ENCODE measurements around the gene ZNF883. TPM values are rescaled to one million over a fixed set of nuclear protein-coding genes. Genes with fewer than 3 reads are reported as not detected.
"Not testable (repeated sequence)": the region's sequence is repeated elsewhere in the genome, so short reads cannot be mapped to it uniquely, and the experiment has no call there.

The ZNF883 gene
- 12.0 TPM for polyA plus RNA-seq (2013, experiment 1 of 2)
- 12.4 TPM for polyA plus RNA-seq (2013, experiment 2 of 2)

DNA sequence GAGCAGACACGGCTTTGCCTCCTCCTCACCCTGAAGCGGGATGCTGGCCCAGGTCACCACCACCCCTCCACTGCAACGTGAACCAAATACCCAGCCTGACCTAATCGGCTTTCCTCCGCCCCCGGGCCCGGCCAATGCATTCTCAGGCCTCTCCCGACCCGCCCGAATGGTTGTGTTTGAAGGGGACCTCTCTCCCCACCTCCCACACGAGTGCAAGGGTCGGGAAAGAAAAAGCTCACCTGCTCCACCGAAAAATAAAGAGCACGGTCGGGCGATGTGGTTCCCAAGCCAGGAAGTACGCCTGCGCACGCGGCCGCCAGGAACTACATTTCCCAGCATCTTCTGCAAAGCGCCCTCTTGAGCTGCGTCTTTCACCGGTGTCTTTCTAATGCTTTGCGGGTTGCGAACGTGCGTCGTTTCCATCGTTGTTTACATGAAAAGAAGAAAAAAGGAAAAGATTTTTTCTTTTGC, at the start of gene ZNF883:
Gene ZNF883, minus strand, starts transcription at position 282 of the 471 bp plus-strand sequence.
- H3K4me1 ChIP-seq (ENCODE audit: insufficient read depth, low read length) = no peaks in the 10 kb centered on the region
- WGBS = 4% methylated on average over 29 of the region's 30 CpGs
- peak within 1 kb of the TSS; percentile 83 for H3K9ac ChIP-seq (ENCODE audit: low read depth, low read length)
- H3K9me3 ChIP-seq (ENCODE audit: insufficient read depth, low read depth, low read length) = no peaks in the 10 kb centered on the region
- H3K4me3 ChIP-seq (ENCODE audit: low read length) = peak within 1 kb of the TSS; percentile 90
- H3K36me3 ChIP-seq (ENCODE audit: insufficient read depth, low read length) = peaks cover 20% of the 10 kb centered on the region
- no peaks in the 10 kb centered on the region for H3K27me3 ChIP-seq (ENCODE audit: insufficient read depth, low read length)
- H3K27ac ChIP-seq (ENCODE audit: low read depth, low read length) = 0 out of 2 replicates have a peak within 1 kb of the TSS, but pooled peaks have one; percentile 28

DNA sequence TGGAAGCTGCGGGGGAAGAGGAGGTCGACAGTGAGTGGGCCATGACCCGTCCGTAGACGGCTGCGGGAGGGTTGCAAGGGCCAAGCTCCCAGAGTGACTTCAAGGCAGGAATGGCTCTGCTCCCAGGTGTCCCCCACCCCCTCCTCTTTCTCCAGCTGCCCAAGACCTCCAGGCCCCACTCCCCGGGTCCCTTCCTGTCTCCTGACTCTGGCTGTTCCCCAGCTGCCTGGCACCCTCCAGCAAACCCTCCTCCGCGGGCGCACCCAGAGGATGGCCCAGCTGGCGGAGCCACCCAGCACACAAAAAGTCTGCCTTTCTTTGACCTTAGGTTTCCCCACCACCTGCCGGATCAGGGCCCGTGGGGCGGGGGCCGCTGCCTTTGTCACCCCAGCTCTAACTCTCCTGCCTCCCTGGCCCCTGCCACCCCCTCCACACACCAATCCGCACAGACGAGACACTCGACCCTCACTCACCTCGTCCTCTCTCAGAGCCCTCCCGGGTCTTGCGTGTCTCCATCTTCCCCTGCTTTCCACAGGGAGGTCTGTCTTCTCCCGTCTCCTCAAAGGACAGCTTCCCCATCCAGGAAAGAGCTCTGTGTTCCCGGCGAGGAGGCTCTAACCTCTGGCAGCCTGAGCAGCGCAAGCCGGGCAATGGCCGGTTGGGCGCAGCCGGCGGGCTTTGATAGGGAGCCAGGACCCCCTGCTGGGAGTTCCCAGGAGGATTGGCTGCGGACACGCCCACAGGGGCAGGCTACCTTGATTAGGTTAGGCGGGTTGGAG, 49.3 kb upstream of the ZNF883 start:
- H3K4me1 ChIP-seq (ENCODE audit: insufficient read depth, low read length) = not testable (repeated sequence)
- 90% methylated on average over 19 of the region's 33 CpGs for WGBS

GRCh38 chr9:113059581-113060284, 47.7 kb upstream of the ZNF883 start:
- not testable (repeated sequence) for H3K27ac ChIP-seq (ENCODE audit: low read depth, low read length); H3K36me3 ChIP-seq (ENCODE audit: insufficient read depth, low read length); H3K4me1 ChIP-seq (ENCODE audit: insufficient read depth, low read length); H3K9ac ChIP-seq (ENCODE audit: low read depth, low read length)
- 80% methylated on average over 32 of the region's 61 CpGs for WGBS
- peaks cover 21% of the 10 kb centered on the region; the same call in 1 of the 2 replicates for H3K9me3 ChIP-seq (ENCODE audit: insufficient read depth, low read depth, low read length)
- H3K4me3 ChIP-seq (ENCODE audit: low read length) = peak overlapping the region; percentile 35
- peaks cover 14% of the 10 kb centered on the region for H3K27me3 ChIP-seq (ENCODE audit: insufficient read depth, low read length)

More for the DNA sequence above, 49.3 kb upstream of the ZNF883 start:
- H3K9ac ChIP-seq (ENCODE audit: low read depth, low read length); H3K4me3 ChIP-seq (ENCODE audit: low read length); H3K27ac ChIP-seq (ENCODE audit: low read depth, low read length); H3K36me3 ChIP-seq (ENCODE audit: insufficient read depth, low read length): not testable (repeated sequence)
- Histone ChIP-seq H3K27me3 (ENCODE audit: insufficient read depth, low read length) (peaks cover 14% of the 10 kb centered on the region), H3K9me3 (ENCODE audit: insufficient read depth, low read depth, low read length) (peaks cover 16% of the 10 kb centered on the region; the same call in 1 of the 2 replicates)

DNA sequence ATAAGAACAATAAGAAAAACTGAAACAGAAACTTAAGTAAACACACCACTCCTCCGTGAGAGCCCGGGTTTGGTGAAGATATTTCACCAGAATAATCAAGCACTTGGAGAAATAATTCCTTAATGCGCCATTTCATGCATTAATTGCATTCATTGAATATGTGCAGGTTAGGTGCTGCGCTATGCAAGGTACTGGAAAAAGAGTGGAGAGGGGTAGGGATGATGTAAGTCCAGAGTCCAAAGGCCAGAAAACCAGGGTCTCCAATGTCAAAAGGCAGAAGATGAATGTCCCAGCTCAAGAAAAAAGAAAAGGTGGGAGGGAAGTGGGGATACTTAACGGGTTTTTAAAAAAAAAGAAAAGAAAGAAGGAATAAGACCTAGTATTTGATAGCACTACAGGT, 45.2 kb upstream of the ZNF883 start:
- H3K4me1 ChIP-seq (ENCODE audit: insufficient read depth, low read length) = peaks cover 4% of the 10 kb centered on the region; the same call in 1 of the 2 replicates
- H3K27me3 ChIP-seq (ENCODE audit: insufficient read depth, low read length) = peaks cover 10% of the 10 kb centered on the region
- 89% methylated on average over 5 of the region's 5 CpGs for WGBS

GRCh38 chr9:113056191-113057106, 44.5 kb upstream of the ZNF883 start, which contains the start of gene ZFP37:
Gene ZFP37 (minus strand): TSS chr9:113056724. CDS start chr9:113056688, 36 bp downstream.
- Histone ChIP-seq H3K9ac (ENCODE audit: low read depth, low read length) (peak within 1 kb of the TSS; percentile 80), H3K27ac (ENCODE audit: low read depth, low read length) (no peak within 1 kb of the TSS; the same call in 1 of the 2 replicates), H3K9me3 (ENCODE audit: insufficient read depth, low read depth, low read length) (peaks cover 47% of the 10 kb centered on the region), H3K4me1 (ENCODE audit: insufficient read depth, low read length) (peaks cover 4% of the 10 kb centered on the region; the same call in 1 of the 2 replicates), H3K4me3 (ENCODE audit: low read length) (peak within 1 kb of the TSS; percentile 83), H3K36me3 (ENCODE audit: insufficient read depth, low read length) (no peaks in the 10 kb centered on the region), H3K27me3 (ENCODE audit: insufficient read depth, low read length) (peaks cover 8% of the 10 kb centered on the region)
- 6% methylated on average over 62 of the region's 62 CpGs for WGBS

More for the DNA sequence above, 45.2 kb upstream of the ZNF883 start:
- Histone ChIP-seq H3K9ac (ENCODE audit: low read depth, low read length) (no peak overlapping the region), H3K36me3 (ENCODE audit: insufficient read depth, low read length) (no peaks in the 10 kb centered on the region), H3K27ac (ENCODE audit: low read depth, low read length) (no peak overlapping the region), H3K9me3 (ENCODE audit: insufficient read depth, low read depth, low read length) (peaks cover 39% of the 10 kb centered on the region), H3K4me3 (ENCODE audit: low read length) (peak overlapping the region; percentile 83)

DNA sequence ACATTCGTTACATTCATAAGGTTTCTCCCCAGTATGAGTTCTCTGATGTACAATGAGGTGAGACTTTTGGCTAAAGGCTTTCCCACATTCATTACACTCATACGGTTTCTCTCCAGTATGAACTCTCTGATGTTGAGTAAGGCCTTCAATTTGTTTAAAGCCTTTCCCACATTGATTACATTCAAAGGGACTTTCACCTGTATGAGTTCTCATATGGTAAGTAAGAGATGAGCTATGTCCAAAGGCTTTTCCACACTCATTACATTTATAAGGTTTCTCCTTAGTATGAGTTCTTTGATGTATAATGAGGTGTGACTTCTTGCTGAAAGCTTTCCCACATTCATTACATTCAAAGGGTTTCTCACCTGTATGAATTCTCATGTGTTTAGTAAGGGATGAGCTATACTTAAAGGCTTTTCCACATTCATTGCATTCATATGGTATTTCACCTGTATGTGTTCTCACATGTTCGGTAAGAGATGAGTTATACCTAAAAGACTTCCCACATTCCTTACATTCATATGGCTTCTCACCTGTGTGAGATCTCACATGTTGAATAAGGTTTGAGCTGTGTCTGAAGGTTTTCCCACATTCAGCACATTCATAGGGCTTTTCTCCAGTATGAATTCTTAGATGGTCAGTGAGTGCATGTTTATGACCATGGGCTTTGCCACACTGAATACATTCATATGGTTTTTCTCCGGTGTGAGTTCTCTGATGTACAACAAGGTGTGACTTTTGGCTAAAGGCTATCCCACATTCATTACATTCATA, 31.1 kb upstream of the ZNF883 start:
- Histone ChIP-seq H3K27ac (ENCODE audit: low read depth, low read length) (no peak overlapping the region), H3K4me3 (ENCODE audit: low read length) (0 out of 2 replicates have a peak overlapping the region, but pooled peaks have one; percentile 1), H3K36me3 (ENCODE audit: insufficient read depth, low read length) (peaks cover 67% of the 10 kb centered on the region), H3K4me1 (ENCODE audit: insufficient read depth, low read length) (no peaks in the 10 kb centered on the region), H3K9me3 (ENCODE audit: insufficient read depth, low read depth, low read length) (peaks cover 98% of the 10 kb centered on the region), H3K27me3 (ENCODE audit: insufficient read depth, low read length) (no peaks in the 10 kb centered on the region), H3K9ac (ENCODE audit: low read depth, low read length) (no peak overlapping the region)
- WGBS = 94% methylated on average over 2 of the region's 4 CpGs

GRCh38 chr9:113026200-113026599, 14.2 kb upstream of the ZNF883 start:
- Histone ChIP-seq H3K36me3 (ENCODE audit: insufficient read depth, low read length) (no peaks in the 10 kb centered on the region), H3K9me3 (ENCODE audit: insufficient read depth, low read depth, low read length) (peaks cover 76% of the 10 kb centered on the region), H3K4me3 (ENCODE audit: low read length) (no peak overlapping the region), H3K27ac (ENCODE audit: low read depth, low read length) (no peak overlapping the region), H3K9ac (ENCODE audit: low read depth, low read length) (no peak overlapping the region), H3K27me3 (ENCODE audit: insufficient read depth, low read length) (no peaks in the 10 kb centered on the region), H3K4me1 (ENCODE audit: insufficient read depth, low read length) (no peaks in the 10 kb centered on the region)
- WGBS = 69% methylated on average over 1 of the region's 1 CpG

DNA sequence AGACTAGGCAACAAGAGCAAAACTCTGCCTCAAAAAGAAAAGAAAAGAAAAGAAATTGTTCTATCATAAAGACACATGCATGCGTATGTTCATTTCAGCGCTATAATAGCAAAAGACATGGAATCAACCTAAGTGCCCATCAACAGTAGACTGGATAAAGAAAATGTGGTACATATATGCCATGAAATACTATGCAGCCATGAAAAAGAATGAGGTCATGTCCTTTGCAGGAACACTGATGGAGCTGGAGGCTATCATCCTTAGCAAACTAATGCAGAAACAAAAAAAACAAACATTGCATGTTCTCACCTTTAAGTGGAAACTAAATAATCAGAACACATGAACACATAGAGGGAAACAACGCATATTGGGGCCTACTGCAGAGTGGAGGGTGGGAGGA, 6.3 kb upstream of the ZNF883 start:
- H3K4me3 ChIP-seq (ENCODE audit: low read length) = no peak overlapping the region
- 83% methylated on average over 3 of the region's 3 CpGs for WGBS
- H3K27me3 ChIP-seq (ENCODE audit: insufficient read depth, low read length) = no peaks in the 10 kb centered on the region
- no peak overlapping the region for H3K9ac ChIP-seq (ENCODE audit: low read depth, low read length)
- no peak overlapping the region for H3K27ac ChIP-seq (ENCODE audit: low read depth, low read length)
- H3K36me3 ChIP-seq (ENCODE audit: insufficient read depth, low read length) = no peaks in the 10 kb centered on the region
- no peaks in the 10 kb centered on the region for H3K4me1 ChIP-seq (ENCODE audit: insufficient read depth, low read length)
- peaks cover 43% of the 10 kb centered on the region for H3K9me3 ChIP-seq (ENCODE audit: insufficient read depth, low read depth, low read length)

- peak overlapping the region; percentile 90 for H3K4me3 ChIP-seq (ENCODE audit: low read length)
- peaks cover 15% of the 10 kb centered on the region; the same call in 1 of the 2 replicates for H3K36me3 ChIP-seq (ENCODE audit: insufficient read depth, low read length)
- H3K4me1 ChIP-seq (ENCODE audit: insufficient read depth, low read length) = no peaks in the 10 kb centered on the region
- H3K27ac ChIP-seq (ENCODE audit: low read depth, low read length) = no peak overlapping the region
- H3K27me3 ChIP-seq (ENCODE audit: insufficient read depth, low read length) = no peaks in the 10 kb centered on the region
- H3K9ac ChIP-seq (ENCODE audit: low read depth, low read length) = no peak overlapping the region
- 64% methylated on average over 4 of the region's 9 CpGs for WGBS
- no peaks in the 10 kb centered on the region for H3K9me3 ChIP-seq (ENCODE audit: insufficient read depth, low read depth, low read length)
Observed at GRCh38 chr9:113012492-113012891, 500 bp upstream of the ZNF883 start.

DNA sequence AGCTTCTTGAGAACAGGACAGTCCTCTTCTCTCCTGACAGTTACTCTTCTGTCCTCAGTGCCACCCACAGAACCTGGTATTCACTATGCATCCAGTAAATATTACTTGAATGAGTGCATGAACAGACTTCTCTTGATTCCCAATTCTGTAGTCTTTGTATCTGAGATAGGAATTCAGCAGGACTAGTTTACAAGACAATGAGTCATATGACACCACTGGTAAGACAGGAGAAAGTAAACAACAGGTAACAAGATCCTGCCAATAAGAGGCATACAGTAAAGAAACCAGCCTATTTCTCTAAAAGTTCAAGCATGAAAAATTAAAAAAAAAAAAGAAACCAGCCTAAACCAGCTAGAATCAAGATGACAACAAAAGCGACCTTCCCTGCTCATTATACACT, 6.2 kb downstream of the ZNF883 start:
- H3K9ac ChIP-seq (ENCODE audit: low read depth, low read length) = no peak overlapping the region
- 78% methylated on average over 1 of the region's 1 CpG for WGBS
- peaks cover 54% of the 10 kb centered on the region for H3K9me3 ChIP-seq (ENCODE audit: insufficient read depth, low read depth, low read length)
- H3K4me1 ChIP-seq (ENCODE audit: insufficient read depth, low read length) = peaks cover 5% of the 10 kb centered on the region; the same call in 1 of the 2 replicates
- peaks cover 60% of the 10 kb centered on the region for H3K36me3 ChIP-seq (ENCODE audit: insufficient read depth, low read length)
- H3K27ac ChIP-seq (ENCODE audit: low read depth, low read length) = no peak overlapping the region
- no peaks in the 10 kb centered on the region for H3K27me3 ChIP-seq (ENCODE audit: insufficient read depth, low read length)
- H3K4me3 ChIP-seq (ENCODE audit: low read length) = peak overlapping the region; percentile 25; the same call in 1 of the 2 replicates
